ENCODE results near the gene TMC7. TPM values are rescaled to one million over a fixed set of nuclear protein-coding genes. Genes with fewer than 3 reads are reported as not detected.

The TMC7 gene
- total and polyA plus RNA-seq, 2 of the 8 experiments (the other 6 are each of a cell fraction or from before 2014, with no cell fraction given) = 2.3 to 2.6 TPM

- no peak overlapping the region for H2BK15ac ChIP-seq (ENCODE audit: low read length)
- no peak overlapping the region; a peak in 1 of 8 replicates for H3K4me3 ChIP-seq (ENCODE audit: extremely low read depth in 1 of 4, insufficient read depth in 2 of 4, low read depth in 3 of 4, low read length in 4 of 4)
- H3K9ac ChIP-seq (replicated peaks in 1 of 4; ENCODE audit: extremely low read depth in 1 of 4, low read depth in 3 of 4, low read length in 3 of 4) = 0 out of 7 replicates have a peak overlapping the region, but pooled peaks of 1 of the 4 experiments have one; percentile 8
- peaks cover 0 to 6% (median 2%) of the 10 kb centered on the region in 4 experiments; a peak in 2 of 8 replicates for H3K36me3 ChIP-seq (ENCODE audit: control insufficient read depth in 2 of 4, insufficient read depth in 4 of 4, low read length in 3 of 4)
- H2BK5ac ChIP-seq (ENCODE audit: low read depth, low read length) = peak overlapping the region; percentile 79
- peaks cover 4 to 5% of the 10 kb centered on the region in 2 experiments; a peak in 2 of 4 replicates for H3K9me3 ChIP-seq (ENCODE audit: insufficient read depth in 2 of 2, low read depth in 1 of 2, low read length in 1 of 2)
- peak overlapping the region; percentile 32 for H3K4ac ChIP-seq (replicated peaks; ENCODE audit: insufficient read length, low read depth, low read length)
- no peak for FAIRE-seq
- peaks cover 0 to 14% (median 5%) of the 10 kb centered on the region in 4 experiments for H3K4me1 ChIP-seq (replicated peaks in 1 of 4; ENCODE audit: control insufficient read depth in 3 of 4, insufficient read depth in 4 of 4, low read length in 3 of 4)
- H3K79me2 ChIP-seq (ENCODE audit: control insufficient read depth in 1 of 2, insufficient read depth in 2 of 2, low read length in 2 of 2) = no peaks in the 10 kb centered on the region
- H3K23ac ChIP-seq (ENCODE audit: insufficient read length) = no peak overlapping the region
- H2BK12ac ChIP-seq (ENCODE audit: low read depth, low read length) = peak overlapping the region; percentile 94
- no peak overlapping the region for H3K56ac ChIP-seq (replicated peaks; ENCODE audit: insufficient read length, low read depth, low read length)
- peak overlapping the region; percentile 98 for H4K91ac ChIP-seq (replicated peaks; ENCODE audit: insufficient read length, low read length)
- POLR2A ChIA-PET (ENCODE audit: partially characterized antibody) = interaction anchor here (0.6 to 1.0 kb wide), 2 partner anchors 9 to 24 kb away, joined by 3 to 5 read pairs; no protein-coding TSS in a partner anchor
- H3K18ac ChIP-seq (ENCODE audit: extremely low read depth, low read length) = peak overlapping the region; percentile 87; the same call in 1 of the 2 replicates
- peak overlapping the region; percentile 81 for H2BK120ac ChIP-seq (replicated peaks; ENCODE audit: low read depth, low read length)
- 0 out of 2 replicates have a peak overlapping the region, but pooled peaks have one; percentile 33 for H2AK5ac ChIP-seq (ENCODE audit: low read depth, low read length)
- H4K20me1 ChIP-seq (replicated peaks in 1 of 2; ENCODE audit: control insufficient read depth in 1 of 2, insufficient read depth in 2 of 2, low read length in 2 of 2) = no peaks in the 10 kb centered on the region
- H3K4me2 ChIP-seq (ENCODE audit: insufficient read depth in 1 of 2, low read depth in 2 of 2, low read length in 2 of 2) = peak overlapping the region; percentile 6 to 45; a peak in 2 of 4 replicates
- CTCF ChIA-PET (ENCODE audit: partially characterized antibody) = interaction anchor here (0.9 to 1.5 kb wide), 2 partner anchors 9 to 67 kb away, joined by 4 to 5 read pairs; no protein-coding TSS in a partner anchor
- no peaks in the 10 kb centered on the region for H3K27me3 ChIP-seq (replicated peaks in 1 of 4; ENCODE audit: control insufficient read depth in 3 of 4, extremely low read depth in 1 of 4, insufficient read depth in 3 of 4, low read length in 3 of 4)
- peak overlapping the region; percentile 95; the same call in 1 of the 2 replicates for H2BK20ac ChIP-seq (ENCODE audit: low read length)
- DNase-seq (ENCODE audit: low read depth in 1 of 2, low spot score in 2 of 2) = peak; percentile 25 to 54
- H3K79me1 ChIP-seq (ENCODE audit: low read depth, low read length) = no peaks in the 10 kb centered on the region
- peak overlapping the region; percentile 28 for H4K5ac ChIP-seq (ENCODE audit: insufficient read length, low read depth, low read length)
- H3K23me2 ChIP-seq (ENCODE audit: low read depth, low read length) = no peaks in the 10 kb centered on the region
- no peak overlapping the region for H2AFZ ChIP-seq (ENCODE audit: low read length)
- H4K8ac ChIP-seq (ENCODE audit: extremely low read depth, insufficient read depth, low read length) = no peak overlapping the region
- 92% methylated on average over 14 of the region's 16 CpGs; no CpG with 5 or more reads in 1 of the 2 experiments for WGBS, 2 experiments (ENCODE audit: extremely low coverage in 1 of 2, insufficient coverage in 1 of 2, insufficient read length in 1 of 2, insufficient replicate concordance in 2 of 2, low coverage in 1 of 2, low lambda C conversion rate in 2 of 2, missing lambda C conversion rate in 1 of 2)
- H3K27ac ChIP-seq (ENCODE audit: low read depth, low read length) = 0 out of 2 replicates have a peak overlapping the region, but pooled peaks have one; percentile 58
- no peak overlapping the region for H3K14ac ChIP-seq (ENCODE audit: insufficient read length)
- TF ChIP-seq SIN3A (conservative IDR thresholded peaks at IDR 0.05 in 1 of 2, IDR thresholded peaks at IDR 0.05 in 1 of 2; ENCODE audit: low read depth in 1 of 2, low read length in 2 of 2) (peak in 1 of 2 experiments; percentile 80; a peak in 1 of 4 replicates), CTCF (IDR thresholded peaks at IDR 0.05; ENCODE audit: control extremely low read depth in 1 of 3, insufficient read depth in 1 of 3, low read depth in 1 of 3, low read length in 3 of 3) (no peak), CHD1 (IDR thresholded peaks at IDR 0.05; ENCODE audit: low read depth, low read length) (no peak), EGR1 (IDR thresholded peaks at IDR 0.05; ENCODE audit: borderline replicate concordance, low read depth, low read length) (0 out of 2 replicates have a peak, but pooled peaks have one; percentile 22), EP300 (IDR thresholded peaks at IDR 0.05; ENCODE audit: borderline replicate concordance in 1 of 2, low read depth in 2 of 2, low read length in 2 of 2) (0 out of 3 replicates have a peak, but pooled peaks of 1 of the 2 experiments have one; percentile 16), ASH2L (IDR thresholded peaks at IDR 0.05; ENCODE audit: low read length) (no peak), POU5F1 (IDR thresholded peaks at IDR 0.05; ENCODE audit: low read depth, low read length) (peak; percentile 61; the same call in 1 of the 2 replicates)
These were observed 22.1 kb downstream of the TMC7 start for GRCh38 chr16:19005561-19006445.

Data from H1 (cell line).